ENCODE measurements around the gene PMPCA. TPM values are rescaled to one million over a fixed set of nuclear protein-coding genes. Genes with fewer than 3 reads are reported as not detected.

The PMPCA gene
- total and polyA plus RNA-seq, 2 of the 13 experiments (the other 11 are each of a cell fraction or from before 2014, with no cell fraction given) = 70.2 to 88.4 TPM

DNA sequence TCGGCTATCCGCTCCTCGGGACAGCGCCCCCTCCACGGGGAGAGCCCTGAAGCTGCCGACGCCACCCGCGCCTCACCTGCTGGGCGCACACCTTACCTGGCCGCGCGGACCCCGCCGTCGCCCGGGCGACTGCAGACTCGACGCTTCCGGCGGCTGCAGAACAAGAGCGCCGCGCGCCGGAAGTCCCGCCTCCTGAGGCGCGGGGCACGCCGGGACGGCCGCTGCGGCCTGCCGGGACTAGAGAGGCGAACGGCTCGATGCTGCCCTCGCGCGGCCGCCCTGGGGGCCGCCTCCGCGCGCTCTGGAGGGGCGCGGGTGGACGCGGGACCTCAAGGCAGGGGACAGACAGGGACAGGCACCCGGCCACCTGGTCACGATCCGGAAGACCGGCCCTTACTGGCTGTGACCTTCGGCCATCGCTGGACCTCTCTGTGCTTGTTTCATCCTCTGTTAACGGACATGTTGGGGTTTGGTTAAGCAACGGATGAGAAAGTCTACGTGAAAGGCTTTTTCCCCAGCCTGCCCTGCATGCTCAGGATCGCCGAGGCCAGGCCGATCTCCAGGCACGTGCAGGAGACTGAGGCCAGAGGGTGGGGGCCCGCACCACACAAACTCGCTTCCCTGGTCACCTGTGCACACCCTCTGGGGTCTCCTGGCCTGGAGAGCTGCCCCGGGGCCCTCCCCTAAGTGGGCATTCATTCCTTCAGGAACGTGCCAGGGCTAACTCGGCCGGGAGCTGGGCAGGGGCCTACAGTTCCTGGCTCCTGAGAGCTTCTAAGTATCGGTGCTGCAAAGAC lies 10.2 kb upstream of the PMPCA start, which contains the start of gene SNAPC4 (continued):
- TF ChIP-seq, protein P1, sequence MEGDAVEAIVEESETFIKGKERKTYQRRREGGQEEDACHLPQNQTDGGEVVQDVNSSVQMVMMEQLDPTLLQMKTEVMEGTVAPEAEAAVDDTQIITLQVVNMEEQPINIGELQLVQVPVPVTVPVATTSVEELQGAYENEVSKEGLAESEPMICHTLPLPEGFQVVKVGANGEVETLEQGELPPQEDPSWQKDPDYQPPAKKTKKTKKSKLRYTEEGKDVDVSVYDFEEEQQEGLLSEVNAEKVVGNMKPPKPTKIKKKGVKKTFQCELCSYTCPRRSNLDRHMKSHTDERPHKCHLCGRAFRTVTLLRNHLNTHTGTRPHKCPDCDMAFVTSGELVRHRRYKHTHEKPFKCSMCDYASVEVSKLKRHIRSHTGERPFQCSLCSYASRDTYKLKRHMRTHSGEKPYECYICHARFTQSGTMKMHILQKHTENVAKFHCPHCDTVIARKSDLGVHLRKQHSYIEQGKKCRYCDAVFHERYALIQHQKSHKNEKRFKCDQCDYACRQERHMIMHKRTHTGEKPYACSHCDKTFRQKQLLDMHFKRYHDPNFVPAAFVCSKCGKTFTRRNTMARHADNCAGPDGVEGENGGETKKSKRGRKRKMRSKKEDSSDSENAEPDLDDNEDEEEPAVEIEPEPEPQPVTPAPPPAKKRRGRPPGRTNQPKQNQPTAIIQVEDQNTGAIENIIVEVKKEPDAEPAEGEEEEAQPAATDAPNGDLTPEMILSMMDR (CRISPR knock-in tag; IDR thresholded peaks at IDR 0.05) = peak; percentile 89
- TF ChIP-seq ZFYVE20 (CRISPR knock-in tag; IDR thresholded peaks at IDR 0.05; ENCODE audit: borderline replicate concordance, low read depth) (no peak), ZFP90 (CRISPR knock-in tag; IDR thresholded peaks at IDR 0.05; ENCODE audit: borderline replicate concordance) (0 out of 2 replicates have a peak, but pooled peaks have one; percentile 19), KLF6 (CRISPR knock-in tag; IDR thresholded peaks at IDR 0.05) (peak; percentile 52; the same call in 1 of the 2 replicates), ZNF143 (CRISPR knock-in tag; IDR thresholded peaks at IDR 0.05) (peak; percentile 90), HNRNPLL (IDR thresholded peaks at IDR 0.05; ENCODE audit: low read depth, low read length, poor library complexity, severe bottlenecking) (no peak), FOXC1 (CRISPR knock-in tag; IDR thresholded peaks at IDR 0.05; ENCODE audit: borderline replicate concordance) (0 out of 2 replicates have a peak, but pooled peaks have one; percentile 43), DNMT1 (CRISPR knock-in tag; IDR thresholded peaks at IDR 0.05) (peak; percentile 64; the same call in 1 of the 2 replicates), POGZ (CRISPR knock-in tag; IDR thresholded peaks at IDR 0.05) (peak; percentile 47; the same call in 1 of the 2 replicates), GTF2F1 (IDR thresholded peaks at IDR 0.05; ENCODE audit: low read length) (no peak)
- TF ChIP-seq, protein P2, sequence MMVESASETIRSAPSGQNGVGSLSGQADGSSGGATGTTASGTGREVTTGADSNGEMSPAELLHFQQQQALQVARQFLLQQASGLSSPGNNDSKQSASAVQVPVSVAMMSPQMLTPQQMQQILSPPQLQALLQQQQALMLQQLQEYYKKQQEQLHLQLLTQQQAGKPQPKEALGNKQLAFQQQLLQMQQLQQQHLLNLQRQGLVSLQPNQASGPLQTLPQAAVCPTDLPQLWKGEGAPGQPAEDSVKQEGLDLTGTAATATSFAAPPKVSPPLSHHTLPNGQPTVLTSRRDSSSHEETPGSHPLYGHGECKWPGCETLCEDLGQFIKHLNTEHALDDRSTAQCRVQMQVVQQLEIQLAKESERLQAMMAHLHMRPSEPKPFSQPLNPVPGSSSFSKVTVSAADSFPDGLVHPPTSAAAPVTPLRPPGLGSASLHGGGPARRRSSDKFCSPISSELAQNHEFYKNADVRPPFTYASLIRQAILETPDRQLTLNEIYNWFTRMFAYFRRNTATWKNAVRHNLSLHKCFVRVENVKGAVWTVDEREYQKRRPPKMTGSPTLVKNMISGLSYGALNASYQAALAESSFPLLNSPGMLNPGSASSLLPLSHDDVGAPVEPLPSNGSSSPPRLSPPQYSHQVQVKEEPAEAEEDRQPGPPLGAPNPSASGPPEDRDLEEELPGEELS (CRISPR knock-in tag; IDR thresholded peaks at IDR 0.05) = no peak
- TF ChIP-seq, protein P3, sequence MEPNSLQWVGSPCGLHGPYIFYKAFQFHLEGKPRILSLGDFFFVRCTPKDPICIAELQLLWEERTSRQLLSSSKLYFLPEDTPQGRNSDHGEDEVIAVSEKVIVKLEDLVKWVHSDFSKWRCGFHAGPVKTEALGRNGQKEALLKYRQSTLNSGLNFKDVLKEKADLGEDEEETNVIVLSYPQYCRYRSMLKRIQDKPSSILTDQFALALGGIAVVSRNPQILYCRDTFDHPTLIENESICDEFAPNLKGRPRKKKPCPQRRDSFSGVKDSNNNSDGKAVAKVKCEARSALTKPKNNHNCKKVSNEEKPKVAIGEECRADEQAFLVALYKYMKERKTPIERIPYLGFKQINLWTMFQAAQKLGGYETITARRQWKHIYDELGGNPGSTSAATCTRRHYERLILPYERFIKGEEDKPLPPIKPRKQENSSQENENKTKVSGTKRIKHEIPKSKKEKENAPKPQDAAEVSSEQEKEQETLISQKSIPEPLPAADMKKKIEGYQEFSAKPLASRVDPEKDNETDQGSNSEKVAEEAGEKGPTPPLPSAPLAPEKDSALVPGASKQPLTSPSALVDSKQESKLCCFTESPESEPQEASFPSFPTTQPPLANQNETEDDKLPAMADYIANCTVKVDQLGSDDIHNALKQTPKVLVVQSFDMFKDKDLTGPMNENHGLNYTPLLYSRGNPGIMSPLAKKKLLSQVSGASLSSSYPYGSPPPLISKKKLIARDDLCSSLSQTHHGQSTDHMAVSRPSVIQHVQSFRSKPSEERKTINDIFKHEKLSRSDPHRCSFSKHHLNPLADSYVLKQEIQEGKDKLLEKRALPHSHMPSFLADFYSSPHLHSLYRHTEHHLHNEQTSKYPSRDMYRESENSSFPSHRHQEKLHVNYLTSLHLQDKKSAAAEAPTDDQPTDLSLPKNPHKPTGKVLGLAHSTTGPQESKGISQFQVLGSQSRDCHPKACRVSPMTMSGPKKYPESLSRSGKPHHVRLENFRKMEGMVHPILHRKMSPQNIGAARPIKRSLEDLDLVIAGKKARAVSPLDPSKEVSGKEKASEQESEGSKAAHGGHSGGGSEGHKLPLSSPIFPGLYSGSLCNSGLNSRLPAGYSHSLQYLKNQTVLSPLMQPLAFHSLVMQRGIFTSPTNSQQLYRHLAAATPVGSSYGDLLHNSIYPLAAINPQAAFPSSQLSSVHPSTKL (CRISPR knock-in tag; IDR thresholded peaks at IDR 0.05) = 0 out of 2 replicates have a peak, but pooled peaks have one; percentile 27
- TF ChIP-seq, protein P4, sequence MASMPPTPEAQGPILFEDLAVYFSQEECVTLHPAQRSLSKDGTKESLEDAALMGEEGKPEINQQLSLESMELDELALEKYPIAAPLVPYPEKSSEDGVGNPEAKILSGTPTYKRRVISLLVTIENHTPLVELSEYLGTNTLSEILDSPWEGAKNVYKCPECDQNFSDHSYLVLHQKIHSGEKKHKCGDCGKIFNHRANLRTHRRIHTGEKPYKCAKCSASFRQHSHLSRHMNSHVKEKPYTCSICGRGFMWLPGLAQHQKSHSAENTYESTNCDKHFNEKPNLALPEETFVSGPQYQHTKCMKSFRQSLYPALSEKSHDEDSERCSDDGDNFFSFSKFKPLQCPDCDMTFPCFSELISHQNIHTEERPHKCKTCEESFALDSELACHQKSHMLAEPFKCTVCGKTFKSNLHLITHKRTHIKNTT (CRISPR knock-in tag; IDR thresholded peaks at IDR 0.05) = peak; percentile 84; the same call in 1 of the 2 replicates
- TF ChIP-seq, protein P5, sequence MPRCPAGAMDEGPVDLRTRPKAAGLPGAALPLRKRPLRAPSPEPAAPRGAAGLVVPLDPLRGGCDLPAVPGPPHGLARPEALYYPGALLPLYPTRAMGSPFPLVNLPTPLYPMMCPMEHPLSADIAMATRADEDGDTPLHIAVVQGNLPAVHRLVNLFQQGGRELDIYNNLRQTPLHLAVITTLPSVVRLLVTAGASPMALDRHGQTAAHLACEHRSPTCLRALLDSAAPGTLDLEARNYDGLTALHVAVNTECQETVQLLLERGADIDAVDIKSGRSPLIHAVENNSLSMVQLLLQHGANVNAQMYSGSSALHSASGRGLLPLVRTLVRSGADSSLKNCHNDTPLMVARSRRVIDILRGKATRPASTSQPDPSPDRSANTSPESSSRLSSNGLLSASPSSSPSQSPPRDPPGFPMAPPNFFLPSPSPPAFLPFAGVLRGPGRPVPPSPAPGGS (CRISPR knock-in tag; IDR thresholded peaks at IDR 0.05) = peak; percentile 34; the same call in 1 of the 2 replicates

Data from HepG2 (cell line).